Measurements from ENCODE around the gene DLD.
A peak's percentile ranks its signal among the peaks of the same experiment; 100 is the strongest.
"Not testable (repeated sequence)": the region's sequence is repeated elsewhere in the genome, so short reads cannot be mapped to it uniquely, and the experiment has no call there.

The DLD gene, protein sequence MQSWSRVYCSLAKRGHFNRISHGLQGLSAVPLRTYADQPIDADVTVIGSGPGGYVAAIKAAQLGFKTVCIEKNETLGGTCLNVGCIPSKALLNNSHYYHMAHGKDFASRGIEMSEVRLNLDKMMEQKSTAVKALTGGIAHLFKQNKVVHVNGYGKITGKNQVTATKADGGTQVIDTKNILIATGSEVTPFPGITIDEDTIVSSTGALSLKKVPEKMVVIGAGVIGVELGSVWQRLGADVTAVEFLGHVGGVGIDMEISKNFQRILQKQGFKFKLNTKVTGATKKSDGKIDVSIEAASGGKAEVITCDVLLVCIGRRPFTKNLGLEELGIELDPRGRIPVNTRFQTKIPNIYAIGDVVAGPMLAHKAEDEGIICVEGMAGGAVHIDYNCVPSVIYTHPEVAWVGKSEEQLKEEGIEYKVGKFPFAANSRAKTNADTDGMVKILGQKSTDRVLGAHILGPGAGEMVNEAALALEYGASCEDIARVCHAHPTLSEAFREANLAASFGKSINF

DNA sequence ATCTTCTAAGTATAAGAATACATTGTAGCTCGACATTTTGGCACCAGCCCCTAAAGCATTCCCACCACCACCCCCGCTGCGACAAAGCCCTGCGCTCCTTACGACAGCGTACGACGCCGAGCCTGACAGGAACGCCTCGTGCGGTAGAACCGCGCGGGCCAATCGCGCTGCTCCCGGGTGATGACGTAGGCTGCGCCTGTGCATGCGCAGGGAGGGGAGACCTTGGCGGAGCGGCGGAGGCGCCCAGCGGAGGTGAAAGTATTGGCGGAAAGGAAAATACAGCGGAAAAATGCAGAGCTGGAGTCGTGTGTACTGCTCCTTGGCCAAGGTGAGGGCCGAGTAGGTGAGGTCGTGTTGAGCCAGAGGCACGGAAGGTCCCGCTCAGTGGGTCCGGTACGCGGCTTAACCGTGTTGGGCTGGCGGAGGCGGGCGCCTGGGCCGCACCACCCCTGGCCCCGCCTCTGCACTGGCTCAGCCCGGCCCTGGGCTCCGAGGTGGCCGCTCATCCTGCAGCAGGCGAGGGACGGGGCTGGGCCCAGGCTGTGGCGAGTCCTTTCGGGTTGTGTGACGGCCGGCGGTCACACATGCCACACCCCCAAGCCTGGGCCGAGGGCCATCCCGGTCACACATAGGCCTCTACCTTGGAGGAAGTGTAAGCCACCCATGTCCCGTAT, at the start of gene DLD:
DLD (plus strand) TSS at position 222 of the 674 bp plus-strand sequence; CDS start at position 290, 68 bp downstream.
- DNase-seq (ENCODE audit: low spot score), result peak; percentile 91

DNA sequence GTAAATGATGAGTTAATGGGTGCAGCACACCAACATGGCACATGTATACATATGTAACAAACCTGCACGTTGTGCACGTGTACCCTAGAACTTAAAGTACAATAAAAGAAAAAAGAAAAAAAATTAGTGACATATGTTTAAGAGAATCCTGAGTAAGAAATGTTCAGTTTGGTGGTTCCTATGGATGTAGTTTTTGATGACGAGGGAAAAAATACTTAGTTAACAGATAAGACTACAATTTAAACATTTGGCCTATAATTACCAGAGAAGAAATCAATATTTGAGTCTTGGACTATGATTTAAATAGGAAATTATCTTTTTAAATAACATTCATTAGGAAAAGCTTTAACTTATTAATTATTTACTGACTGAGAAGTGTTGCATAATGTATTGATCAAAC, 48.8 kb upstream of the DLD start:
- no peak for DNase-seq (ENCODE audit: low spot score)

DNA sequence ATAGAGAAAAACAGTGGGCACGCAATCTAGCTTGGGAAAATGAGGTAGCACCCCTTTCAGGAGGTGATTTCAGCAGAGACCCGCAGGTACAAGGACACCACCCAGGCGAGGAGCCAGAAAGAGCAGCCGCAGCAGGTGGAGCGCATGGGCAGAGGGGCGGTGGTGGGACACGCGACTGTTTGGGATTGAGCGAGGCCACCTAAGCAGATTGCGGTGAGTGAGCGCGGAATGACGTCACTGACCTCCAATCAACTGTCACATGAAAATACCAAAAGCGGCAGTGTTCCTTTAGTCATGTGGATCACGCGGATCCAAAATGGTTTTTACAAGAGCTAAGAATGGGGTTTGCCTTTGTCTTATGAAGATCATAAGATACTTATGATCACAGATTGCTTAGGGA, 47.8 kb upstream of the DLD start:
- DNase-seq (ENCODE audit: low spot score), result no peak

DNA sequence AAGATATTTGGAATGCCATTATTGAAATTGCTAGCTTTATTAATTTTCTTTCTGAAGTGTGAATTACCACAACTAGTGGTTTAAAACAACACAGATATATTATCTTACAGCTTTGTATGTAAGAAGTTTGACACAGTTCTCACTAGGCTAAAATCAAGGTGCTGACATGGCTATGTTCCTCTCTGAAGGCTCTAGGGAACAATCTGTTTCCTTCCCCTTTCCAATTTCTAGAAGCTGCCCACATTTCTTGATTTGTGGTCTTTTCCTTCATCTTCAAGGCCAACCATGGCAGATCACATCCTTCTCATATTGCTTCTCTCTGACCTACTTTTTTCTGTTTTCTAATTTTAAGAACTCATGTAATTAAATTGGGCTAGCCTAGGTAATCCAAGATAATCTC, 44.7 kb upstream of the DLD start:
- DNase-seq (ENCODE audit: low spot score), result peak; percentile 58

DNA sequence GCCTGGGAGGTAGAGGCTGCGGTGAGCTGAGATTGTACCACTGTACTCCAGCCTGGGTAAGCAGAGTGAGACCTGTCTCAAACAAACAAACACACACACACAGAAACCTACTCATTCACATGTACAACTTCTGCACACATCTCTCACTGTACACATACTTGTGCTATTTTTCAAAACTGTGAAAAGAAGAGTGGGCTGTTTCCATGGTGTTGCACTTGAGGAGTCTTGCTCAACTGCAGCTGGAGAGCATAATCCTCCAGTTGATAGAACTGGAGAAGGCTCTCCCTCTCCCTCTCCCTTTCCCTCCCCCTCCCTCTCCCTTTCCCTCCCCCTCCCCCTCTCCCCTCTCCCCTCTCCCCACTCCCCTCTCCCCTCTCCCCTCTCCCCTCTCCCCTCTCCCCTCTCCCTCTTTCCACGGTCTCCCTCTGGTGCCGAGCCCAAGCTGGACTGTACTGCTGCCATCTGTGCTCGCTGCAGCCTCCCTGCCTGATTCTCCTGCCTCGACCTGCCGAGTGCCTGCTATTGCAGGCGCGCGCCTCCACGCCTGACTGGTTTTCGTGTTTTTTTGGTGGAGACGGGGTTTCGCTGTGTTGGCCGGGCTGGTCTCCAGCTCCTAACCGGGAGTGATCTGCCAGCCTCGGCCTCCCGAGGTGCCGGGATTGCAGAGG, 43.7 kb upstream of the DLD start:
- no peak for DNase-seq (ENCODE audit: low spot score)

DNA sequence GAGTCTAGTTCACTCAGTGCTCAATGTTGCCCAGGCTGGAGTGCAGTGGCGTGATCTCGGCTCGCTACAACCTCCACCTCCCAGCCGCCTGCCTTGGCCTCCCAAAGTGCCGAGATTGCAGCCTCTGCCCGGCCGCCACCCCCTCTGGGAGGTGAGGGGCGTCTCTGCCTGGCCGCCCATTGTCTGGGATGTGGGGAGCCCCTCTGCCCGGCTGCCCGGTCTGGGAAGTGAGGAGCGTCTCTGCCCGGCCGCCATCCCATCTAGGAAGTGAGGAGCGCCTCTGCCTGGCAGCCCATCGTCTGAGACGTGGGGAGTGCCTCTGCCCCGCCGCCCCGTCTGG, 43.2 kb upstream of the DLD start:
- DNase-seq (ENCODE audit: low spot score), result not testable (repeated sequence)

DNA sequence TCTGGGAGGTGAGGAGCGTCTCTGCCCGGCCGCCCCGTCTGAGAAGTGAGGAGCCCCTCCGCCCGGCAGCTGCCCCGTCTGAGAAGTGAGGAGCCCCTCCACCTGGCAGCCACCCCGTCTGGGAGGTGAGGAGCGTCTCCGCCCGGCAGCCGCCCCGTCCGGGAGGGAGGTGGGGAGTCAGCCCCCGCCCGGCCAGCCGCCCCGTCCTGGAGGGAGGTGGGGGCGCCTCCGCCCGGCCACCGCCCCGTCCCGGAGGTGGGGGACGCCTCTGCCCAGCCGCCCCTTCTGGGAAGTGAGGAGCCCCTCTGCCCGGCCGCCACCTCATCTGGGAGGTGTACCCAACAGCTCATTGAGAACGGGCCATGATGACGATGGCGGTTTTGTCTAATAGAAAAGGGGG, 42.8 kb upstream of the DLD start:
- DNase-seq (ENCODE audit: low spot score), result not testable (repeated sequence)

DNA sequence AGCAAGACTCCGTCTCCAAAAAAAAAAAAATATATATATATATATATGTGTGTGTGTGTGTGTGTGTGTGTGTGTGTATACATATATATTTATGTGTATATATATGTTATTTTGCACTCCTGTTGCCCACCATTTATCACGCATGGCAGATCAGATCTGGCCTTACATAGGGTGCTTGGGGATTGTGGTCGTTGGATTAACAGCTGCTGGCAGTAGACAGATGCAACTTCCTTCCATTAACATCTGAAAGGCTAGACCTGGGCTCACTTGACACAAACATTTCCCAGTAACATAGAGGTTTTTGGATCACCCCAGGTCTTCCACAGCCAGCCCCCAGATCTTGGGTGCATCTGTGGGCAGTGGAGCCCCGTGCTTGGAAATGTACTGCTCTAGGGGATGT, 40.8 kb upstream of the DLD start:
- DNase-seq (ENCODE audit: low spot score), result no peak

DNA sequence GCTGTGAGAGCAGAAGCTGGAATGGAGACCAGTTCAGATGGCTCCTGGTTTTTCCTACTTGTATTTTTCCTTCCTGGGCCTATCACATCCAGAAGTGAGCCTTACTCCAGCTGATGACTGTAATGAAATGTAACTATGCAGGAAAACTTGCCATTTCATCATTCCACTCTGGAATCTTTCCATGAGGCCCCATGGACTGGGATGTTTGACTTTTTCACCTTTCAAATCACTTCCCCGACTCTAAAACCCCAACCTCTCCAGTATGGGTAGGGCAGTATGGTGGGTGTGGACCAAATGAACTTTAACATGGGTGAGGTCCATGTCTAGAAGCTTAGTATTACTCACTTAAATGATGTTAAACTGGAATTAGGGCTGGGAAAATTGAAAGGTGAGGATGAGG, 40.3 kb upstream of the DLD start:
- DNase-seq (ENCODE audit: low spot score), result no peak

DNA sequence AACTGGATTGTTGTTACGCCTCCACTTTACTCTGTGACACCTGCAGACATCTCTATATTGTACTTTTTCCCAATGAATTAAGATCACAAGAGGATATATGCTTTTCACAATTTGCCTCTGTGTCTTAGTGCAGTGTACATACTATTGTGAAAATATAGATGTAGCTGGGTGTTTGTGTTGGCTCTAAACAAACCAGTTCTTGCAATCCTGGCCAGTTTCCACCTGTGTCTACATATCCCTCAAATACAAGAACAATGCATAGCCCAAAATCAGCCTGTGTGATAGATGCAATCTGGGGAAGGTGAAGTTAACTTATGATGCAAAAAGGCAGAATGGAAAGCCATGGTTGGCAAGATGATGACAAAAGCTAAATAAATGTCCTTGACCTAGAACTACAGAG, 36.5 kb upstream of the DLD start:
- DNase-seq (ENCODE audit: low spot score), result no peak

DNA sequence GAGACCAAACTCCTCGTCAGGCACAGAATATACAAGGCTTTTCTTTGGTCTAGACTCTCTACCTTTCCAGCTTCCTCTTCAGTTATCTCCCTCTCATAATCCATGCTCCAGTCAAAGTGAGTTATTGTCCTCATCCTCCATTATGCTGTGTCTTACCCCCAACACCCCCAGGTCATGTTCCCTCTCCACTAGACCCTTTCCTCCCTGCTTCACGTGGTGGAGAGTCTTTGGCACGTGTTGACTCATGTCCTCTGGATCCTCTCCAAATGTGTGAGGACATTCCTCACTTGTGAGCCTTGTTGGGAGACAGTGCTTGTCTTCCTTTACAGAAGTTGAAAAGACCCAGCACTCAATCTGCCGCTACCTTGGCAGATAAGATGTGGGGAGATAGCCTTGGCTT, 36.0 kb upstream of the DLD start:
- DNase-seq (ENCODE audit: low spot score), result no peak

DNA sequence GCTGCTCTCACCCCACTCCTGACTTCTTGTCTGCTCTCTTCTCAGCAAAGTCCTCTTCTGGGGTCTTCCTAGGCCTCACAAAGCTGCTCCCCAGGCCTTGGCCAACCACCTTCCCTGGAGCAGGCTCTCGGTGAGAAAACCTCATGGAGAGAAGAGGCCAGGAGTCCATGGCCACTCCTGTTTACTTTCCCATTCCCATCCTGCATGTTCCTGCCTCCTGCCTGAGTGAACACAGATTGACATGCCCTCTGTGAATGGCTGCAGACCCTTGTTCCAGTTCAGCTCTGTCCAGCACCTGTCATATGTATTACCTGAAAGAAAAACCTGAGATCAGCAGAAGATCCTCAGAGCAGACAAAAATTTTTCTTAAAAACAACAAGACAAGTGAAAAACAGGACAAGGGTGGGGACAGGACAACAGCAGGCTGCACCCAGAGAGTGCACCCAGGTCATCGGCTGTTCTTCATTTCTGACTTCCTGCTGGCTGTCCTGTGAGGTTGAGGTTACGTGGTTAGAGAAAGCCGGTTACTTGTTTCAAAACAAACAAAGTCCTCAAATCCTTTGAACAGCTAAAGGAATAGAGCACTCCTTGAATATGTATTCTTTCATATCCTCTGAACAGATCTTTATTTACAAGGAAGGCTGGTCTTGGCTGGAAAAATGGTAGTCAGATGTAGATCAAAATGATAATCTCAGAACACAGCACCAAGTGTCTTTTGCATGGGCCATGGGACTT, 34.0 kb upstream of the DLD start:
- DNase-seq (ENCODE audit: low spot score), result no peak

DNA sequence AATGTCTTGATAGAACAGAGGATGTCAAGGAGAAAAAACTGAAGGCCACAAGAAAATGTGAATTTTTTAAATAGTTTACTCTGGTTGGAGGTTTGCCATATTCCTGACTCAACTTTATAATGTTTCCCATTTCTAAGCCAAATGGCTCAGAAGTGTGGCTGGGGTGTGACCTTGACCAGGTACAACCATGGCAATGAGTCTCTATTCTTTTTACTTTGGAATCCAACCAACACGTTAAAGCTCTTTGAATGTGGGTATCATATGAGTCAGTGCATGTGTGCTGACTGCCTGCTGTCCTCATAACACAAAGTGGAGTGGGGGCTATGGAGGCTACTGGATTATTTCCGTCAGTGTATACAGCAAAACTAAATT, 33.5 kb upstream of the DLD start:
- DNase-seq (ENCODE audit: low spot score), result no peak

DNA sequence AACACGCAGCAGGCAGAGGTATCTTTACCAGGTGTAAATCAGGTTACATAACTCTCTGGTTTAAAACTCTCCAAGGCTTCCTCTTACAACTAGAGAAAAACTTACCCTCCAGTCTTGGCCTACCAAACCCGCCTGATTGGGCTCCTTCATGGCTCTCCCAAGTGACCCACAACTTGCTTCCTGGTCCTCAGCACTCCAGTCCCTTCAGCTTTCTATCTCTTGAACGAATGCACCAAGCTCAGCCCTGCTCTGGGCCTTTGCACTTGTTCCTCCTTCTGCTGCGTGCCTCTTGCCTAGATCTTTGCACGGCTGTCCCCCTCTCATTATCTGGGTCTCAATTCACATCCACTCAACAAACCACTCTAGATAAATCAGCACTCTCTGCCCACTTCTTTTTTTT, 32.7 kb upstream of the DLD start:
- no peak for DNase-seq (ENCODE audit: low spot score)

DNA sequence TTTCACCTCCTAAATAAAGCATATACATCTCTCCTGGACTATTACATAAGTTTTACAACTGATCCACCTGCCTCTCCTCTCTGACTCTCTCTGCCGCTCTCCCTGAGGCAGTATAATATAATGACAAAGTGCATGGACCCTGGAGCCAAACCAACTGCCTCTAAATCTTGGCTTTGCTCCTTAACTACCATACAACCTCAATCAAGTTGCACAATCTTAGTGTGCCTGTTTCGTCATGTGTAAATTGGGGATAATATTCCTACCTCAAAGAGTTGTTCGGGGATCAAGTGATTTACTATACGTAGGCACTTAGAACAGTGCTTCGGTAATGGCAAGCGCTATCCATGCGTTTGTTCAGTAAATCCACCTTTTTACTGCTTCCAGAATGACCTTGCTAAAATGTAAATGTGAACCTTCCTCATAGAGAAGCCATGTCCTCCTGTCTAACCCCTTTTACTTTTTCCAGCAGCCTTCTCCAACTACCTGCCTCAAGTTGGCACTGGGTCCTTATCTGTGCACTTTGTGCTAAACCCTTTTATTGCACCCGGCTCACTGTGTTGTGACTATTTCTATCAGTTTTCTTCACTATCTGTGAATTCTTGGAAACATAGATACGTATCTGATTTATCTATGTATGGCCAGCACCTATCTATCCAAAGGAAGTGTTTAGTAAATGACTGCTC, 30.6 kb upstream of the DLD start:
- DNase-seq (ENCODE audit: low spot score), result no peak

DNA sequence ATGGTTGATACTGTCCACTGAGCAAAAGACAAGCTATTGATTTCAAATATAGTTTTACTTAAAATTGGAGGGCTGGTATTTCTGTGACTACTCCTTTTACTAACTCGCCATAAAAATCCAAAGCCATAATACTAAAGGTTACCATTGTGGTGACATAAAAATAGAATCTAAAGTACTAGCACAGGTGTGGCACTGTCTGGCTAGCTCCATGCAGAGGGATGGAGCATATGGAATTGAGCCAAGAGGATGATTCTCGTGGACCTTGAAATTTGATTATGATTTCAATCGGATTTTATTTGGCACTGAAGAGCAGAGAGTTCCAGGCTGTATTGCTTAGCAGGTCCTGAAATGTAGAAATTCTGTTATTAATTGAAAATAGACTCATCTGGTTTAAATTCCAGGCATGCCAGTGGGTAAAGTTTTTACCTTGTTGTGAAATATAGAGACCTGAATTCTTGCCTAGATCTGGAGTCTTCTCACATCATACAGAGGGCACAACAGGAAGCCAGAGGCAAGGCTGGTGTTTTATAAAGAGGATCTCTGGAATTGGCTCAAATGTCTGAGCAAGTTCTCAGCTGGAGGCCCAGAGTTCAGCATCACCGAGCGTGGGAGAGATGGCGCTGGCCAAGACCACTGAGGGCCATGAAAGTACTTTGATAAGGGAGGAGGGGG, 29.9 kb upstream of the DLD start:
- no peak for DNase-seq (ENCODE audit: low spot score)

DNA sequence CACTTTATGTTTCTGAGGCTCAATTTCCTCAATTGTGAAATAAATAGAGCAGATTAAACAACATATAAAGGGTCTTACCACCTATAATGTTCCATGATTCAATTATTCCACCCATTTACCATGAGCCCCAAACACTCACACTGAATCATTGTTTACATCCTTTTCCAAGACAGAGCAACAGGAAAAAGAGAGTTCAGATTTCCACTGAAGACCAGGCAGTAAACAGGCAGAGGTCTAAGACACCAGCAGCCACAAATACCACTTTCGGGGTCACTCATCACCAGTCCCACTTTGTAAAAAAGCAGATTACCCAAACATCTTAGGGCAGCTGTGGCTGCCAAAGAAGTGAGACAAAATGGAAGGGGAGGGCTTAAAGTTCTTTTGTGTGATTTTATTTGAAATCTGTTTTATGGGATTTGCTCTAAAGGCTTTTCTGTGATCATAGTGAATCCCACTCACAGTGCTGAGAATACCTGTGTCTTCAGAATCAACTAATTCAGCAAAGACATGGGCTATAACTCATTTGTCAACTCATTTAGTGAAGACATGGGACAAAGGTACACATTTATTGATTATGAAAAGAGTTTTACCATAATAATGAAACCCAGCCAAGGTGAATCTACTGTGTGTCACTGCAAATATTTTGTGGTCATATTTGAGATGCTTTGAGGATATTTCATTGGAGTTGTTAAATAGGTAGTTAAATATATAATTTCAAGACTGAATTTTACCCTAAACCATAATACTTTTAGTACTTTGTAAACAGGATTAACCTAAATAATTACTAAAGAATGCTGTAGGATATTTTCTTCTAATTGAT, 24.8 kb upstream of the DLD start:
- no peak for DNase-seq (ENCODE audit: low spot score)

DNA sequence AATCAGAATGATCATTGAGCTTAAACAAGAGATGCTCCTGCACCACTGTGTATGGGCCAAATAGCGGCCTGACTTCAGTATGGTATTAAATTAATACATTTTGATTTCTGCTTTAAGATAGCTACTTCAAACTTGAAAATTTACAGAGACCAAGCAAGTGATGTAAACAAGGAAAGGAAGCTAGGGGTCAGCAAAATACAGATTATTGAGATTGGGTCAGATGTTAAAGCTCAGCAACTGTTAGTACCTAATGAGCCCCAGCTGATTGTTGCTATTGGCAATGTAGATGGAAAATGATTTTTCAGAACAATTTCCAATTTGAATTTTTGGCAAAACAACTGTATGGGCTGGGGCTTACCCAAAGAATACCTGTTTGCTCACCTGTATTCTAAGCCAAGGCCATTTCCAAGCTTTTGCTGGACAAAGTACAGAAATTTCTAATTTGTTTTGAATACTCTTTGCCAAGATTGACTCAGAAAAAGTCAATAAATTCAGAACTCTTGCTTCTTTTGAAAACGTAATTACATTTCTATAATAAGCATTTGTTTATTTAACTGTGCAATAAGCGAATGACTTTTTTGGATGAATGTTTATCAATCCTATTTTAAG, 23.0 kb upstream of the DLD start:
- DNase-seq (ENCODE audit: low spot score), result no peak

DNA sequence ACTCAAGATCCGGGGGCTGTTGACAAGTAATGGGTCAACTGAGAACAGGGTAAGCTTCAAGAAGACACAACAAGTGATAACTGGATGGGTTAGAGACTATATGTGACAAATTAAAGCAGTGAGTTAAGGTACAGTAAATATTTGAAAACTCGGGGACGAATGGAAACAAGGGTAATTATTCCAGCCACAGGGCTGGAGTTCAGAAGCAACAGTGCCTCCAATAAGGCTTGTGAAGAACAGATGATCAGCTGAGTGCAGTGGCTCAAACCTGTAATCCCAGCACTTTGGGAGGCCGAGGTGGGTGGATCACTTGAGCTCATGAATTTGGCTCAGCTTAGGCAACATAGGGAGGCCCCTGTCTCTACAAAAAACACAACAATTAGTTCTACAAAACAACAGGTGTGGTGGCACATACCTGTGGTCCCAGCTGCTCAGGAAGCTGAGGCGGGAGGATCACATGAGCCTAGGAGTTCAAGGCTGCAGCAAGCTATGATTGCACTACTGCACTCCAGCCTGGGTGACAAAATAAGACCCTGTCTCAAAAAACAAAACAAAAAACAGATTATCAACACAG, 20.5 kb upstream of the DLD start:
- no peak for DNase-seq (ENCODE audit: low spot score)

DNA sequence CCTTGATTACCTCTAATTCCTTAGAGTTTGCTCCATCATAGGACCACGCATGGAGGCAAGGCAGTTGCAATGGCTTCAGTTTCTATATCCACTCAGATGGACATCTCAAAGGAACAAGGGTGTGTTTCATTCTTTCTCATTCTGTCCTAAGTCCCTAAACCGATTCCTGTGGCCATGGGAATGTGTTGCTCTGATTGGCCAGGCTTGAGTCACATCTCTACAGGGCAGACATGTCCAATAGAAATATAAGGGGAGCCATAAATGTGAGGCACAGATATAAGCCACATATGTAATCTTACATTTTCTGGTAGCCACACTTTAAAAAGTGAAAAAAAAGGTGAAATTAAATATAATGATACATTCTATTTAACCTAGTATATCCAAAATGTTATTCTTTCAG, 16.9 kb upstream of the DLD start:
- DNase-seq (ENCODE audit: low spot score), result no peak
